ENCODE results near the gene C9orf152. TPM values are rescaled to one million over a fixed set of nuclear protein-coding genes. Genes with fewer than 3 reads are reported as not detected.

Gene C9orf152
- total and polyA plus RNA-seq, 9 of the 15 experiments (the other 6 are each of a cell fraction or from before 2014, with no cell fraction given) = not detected

DNA sequence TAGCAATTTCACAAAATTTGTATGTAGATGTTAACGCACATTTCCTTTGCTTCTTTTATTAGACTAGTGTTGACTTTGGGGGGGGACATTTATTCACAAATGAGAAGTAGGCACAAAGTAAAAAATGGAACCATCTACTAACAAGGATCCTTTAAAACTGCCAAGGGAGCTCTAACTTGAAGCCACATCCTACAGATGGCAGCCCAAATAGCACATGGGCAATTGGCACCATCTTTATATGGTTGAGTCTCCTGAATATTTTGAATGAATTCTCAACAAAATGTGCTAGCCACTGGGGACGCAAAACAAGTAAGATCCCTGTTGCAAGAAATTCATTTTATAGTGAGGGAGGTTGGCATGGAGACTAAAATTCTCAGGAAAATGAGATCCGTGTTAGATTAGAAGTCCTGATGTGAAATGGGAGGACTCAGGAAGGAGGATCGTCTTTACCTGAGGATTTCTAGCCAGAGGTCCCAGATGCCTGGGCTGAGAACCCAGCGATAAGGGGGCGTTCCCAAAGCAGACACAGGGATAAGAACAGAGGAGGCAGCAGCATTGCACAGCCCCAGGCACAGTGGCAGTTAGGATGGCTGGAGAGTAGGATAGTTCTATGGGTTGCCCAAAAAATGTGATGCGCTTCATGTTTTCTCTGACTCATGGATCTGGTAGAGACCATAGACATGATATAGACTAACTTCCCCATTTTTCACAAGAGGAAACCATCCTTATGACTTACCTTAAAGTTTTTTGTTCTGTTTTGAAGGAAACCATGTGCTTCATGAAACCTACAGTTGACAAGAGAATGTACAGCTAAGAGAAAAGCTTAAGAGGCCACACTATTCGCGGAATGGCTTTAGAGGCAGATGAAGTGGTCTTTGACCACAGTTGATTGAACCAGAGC is 37.4 kb downstream of the C9orf152 start:
- CTCF ChIA-PET (ENCODE audit: low intra/inter-chr PET ratio) = no interaction called here
- no peak for DNase-seq (ENCODE audit: extremely low read depth in 1 of 4, low spot score in 3 of 4)
- no peak overlapping the region for H3K4me2 ChIP-seq (ENCODE audit: insufficient read depth, low read length)
- no peak overlapping the region for H3K9ac ChIP-seq (ENCODE audit: insufficient read depth in 1 of 2, low read depth in 2 of 2, low read length in 2 of 2)
- TF ChIP-seq TARDBP (IDR thresholded peaks at IDR 0.05) (no peak), HCFC1 (IDR thresholded peaks at IDR 0.05; ENCODE audit: low read depth, low read length) (no peak), ZNF766 (CRISPR knock-in tag; conservative IDR thresholded peaks at IDR 0.05) (no peak), POLR2B (IDR thresholded peaks at IDR 0.05; ENCODE audit: low read depth, partially characterized antibody) (no peak), ZNF780A (CRISPR knock-in tag; IDR thresholded peaks at IDR 0.05) (no peak), ZNF57 (CRISPR knock-in tag; IDR thresholded peaks at IDR 0.05) (no peak), PTBP1 (IDR thresholded peaks at IDR 0.05; ENCODE audit: low read depth, low read length) (no peak), ZC3H8 (IDR thresholded peaks at IDR 0.05) (no peak)
- TF ChIP-seq, protein P1, sequence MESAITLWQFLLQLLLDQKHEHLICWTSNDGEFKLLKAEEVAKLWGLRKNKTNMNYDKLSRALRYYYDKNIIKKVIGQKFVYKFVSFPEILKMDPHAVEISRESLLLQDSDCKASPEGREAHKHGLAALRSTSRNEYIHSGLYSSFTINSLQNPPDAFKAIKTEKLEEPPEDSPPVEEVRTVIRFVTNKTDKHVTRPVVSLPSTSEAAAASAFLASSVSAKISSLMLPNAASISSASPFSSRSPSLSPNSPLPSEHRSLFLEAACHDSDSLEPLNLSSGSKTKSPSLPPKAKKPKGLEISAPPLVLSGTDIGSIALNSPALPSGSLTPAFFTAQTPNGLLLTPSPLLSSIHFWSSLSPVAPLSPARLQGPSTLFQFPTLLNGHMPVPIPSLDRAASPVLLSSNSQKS (CRISPR knock-in tag; IDR thresholded peaks at IDR 0.05) = no peak
- TF ChIP-seq, protein P2, sequence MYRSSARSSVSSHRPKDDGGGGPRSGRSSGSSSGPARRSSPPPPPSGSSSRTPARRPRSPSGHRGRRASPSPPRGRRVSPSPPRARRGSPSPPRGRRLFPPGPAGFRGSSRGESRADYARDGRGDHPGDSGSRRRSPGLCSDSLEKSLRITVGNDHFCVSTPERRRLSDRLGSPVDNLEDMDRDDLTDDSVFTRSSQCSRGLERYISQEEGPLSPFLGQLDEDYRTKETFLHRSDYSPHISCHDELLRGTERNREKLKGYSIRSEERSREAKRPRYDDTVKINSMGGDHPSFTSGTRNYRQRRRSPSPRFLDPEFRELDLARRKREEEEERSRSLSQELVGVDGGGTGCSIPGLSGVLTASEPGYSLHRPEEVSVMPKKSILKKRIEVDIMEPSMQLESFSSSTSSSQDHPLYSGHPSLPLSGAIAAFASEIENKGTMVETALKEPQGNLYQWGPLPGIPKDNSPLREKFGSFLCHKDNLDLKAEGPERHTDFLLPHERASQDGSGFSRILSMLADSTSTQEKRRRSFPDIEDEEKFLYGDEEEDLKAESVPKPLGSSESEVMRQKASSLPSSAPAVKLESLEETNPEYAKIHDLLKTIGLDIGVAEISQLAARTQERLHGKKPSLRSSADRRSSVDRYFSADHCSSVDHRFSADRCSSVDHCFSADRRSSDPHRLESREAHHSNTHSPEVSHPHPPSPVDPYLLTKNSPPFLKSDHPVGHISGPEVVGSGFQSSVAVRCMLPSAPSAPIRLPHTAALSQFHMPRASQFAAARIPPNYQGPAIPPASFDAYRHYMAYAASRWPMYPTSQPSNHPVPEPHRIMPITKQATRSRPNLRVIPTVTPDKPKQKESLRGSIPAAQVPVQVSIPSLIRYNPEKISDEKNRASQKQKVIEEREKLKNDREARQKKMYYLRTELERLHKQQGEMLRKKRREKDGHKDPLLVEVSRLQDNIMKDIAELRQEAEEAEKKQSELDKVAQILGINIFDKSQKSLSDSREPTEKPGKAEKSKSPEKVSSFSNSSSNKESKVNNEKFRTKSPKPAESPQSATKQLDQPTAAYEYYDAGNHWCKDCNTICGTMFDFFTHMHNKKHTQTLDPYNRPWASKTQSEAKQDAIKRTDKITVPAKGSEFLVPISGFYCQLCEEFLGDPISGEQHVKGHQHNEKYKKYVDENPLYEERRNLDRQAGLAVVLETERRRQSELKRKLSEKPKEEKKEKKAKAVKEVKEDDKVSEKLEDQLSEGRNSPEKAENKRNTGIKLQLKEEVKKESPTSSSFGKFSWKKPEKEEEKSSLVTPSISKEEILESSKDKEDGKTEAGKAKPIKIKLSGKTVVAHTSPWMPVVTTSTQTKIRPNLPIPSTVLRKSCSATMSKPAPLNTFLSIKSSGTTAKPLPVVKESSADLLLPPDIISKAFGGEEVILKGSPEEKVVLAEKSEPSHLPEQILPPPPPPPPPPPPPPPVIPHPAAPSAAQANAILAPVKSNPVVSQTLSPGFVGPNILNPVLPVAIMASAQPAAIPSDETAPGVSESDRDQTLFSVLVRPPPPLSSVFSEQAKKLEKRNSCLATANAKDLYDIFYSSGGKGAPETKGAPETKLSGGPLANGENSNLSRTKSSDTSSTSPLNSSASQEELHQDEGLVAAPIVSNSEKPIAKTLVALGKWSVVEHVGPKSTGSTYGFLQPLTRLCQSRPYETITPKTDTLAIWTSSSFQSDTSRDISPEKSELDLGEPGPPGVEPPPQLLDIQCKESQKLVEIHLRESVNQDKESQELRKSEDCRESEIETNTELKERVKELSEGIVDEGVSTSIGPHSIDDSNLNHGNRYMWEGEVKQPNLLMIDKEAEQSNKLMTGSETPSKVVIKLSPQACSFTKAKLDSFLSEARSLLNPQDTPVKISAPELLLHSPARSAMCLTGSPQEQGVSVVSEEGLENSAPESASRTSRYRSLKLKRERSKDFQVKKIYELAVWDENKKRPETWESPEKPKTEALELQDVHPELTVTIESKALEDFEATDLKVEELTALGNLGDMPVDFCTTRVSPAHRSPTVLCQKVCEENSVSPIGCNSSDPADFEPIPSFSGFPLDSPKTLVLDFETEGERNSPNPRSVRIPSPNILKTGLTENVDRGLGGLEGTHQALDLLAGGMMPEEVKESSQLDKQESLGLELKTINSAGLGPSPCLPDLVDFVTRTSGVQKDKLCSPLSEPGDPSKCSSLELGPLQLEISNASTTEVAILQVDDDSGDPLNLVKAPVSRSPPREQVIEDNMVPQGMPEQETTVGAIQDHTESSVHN (IDR thresholded peaks at IDR 0.05; ENCODE audit: borderline replicate concordance in 1 of 2, low read depth in 1 of 2) = no peak
- TF ChIP-seq, protein P3, sequence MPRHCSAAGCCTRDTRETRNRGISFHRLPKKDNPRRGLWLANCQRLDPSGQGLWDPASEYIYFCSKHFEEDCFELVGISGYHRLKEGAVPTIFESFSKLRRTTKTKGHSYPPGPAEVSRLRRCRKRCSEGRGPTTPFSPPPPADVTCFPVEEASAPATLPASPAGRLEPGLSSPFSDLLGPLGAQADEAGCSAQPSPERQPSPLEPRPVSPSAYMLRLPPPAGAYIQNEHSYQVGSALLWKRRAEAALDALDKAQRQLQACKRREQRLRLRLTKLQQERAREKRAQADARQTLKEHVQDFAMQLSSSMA (CRISPR knock-in tag; IDR thresholded peaks at IDR 0.05) = no peak
- H3K9me3 ChIP-seq (replicated peaks; ENCODE audit: control insufficient read depth, insufficient read depth, low read depth, low read length) = no peaks in the 10 kb centered on the region
- intact Hi-C loops (cut with micrococcal nuclease) (no loop called here), in situ Hi-C loops (cut with MboI) (loop anchor here (25.0 kb wide), 1 partner anchor 583 kb away; no protein-coding TSS in a partner anchor)
- no peaks in the 10 kb centered on the region for H3K79me2 ChIP-seq (ENCODE audit: control insufficient read depth, insufficient read depth, low read length)
- no TSS peak for BruUV-seq (replicated peaks)
- no peak overlapping the region for H2AFZ ChIP-seq (ENCODE audit: low read depth, low read length)
- H4K20me1 ChIP-seq (replicated peaks; ENCODE audit: control insufficient read depth, insufficient read depth, low read length) = no peaks in the 10 kb centered on the region
- no peak for ATAC-seq
- POLR2A ChIA-PET = no interaction called here
- no peak for FAIRE-seq
- WGBS (ENCODE audit: insufficient coverage, low coverage, missing lambda C conversion rate) = 4% methylated on average over 9 of the region's 9 CpGs
- H3K4me1 ChIP-seq (replicated peaks in 1 of 2; ENCODE audit: control insufficient read depth in 2 of 2, insufficient read depth in 2 of 2, low read length in 2 of 2) = no peaks in the 10 kb centered on the region
- no peaks in the 10 kb centered on the region for H3K36me3 ChIP-seq (ENCODE audit: control insufficient read depth, insufficient read depth, low read length)
- no peak overlapping the region for H3K27ac ChIP-seq (ENCODE audit: extremely low read depth, low read depth, low read length)
- H3K4me3 ChIP-seq = no peak overlapping the region
- H3K27me3 ChIP-seq (ENCODE audit: control insufficient read depth in 2 of 2, insufficient read depth in 2 of 2, low read length in 2 of 2) = peaks cover 0 to 10% of the 10 kb centered on the region in 2 experiments; a peak in 2 of 5 replicates
- no peaks in the 10 kb centered on the region for H3K9me1 ChIP-seq (ENCODE audit: control insufficient read depth, insufficient read depth, low read length)

Data from K562 (cell line).